Activated CD8-positive, alpha-beta T cell treated with anti-CD3 and anti-CD28 coated beads, Interleukin-2, amount 10 ng/mL, durations not matched to agents 7 days and 5 days (primary cell): ENCODE measurements around the gene GNA12. TPM values are rescaled to one million over a fixed set of nuclear protein-coding genes. Genes with fewer than 3 reads are reported as not detected.

Experiments
- ATAC-seq: fragments of 150-1000 bp; cut with Tn5 transposase; one replicate; pipeline ENCODE4 v1.10.0; 2021; ENCODE audit warnings: moderate library complexity
- CTCF ChIA-PET: fragments of 350-600 bp; sonication (Branson Sonifier 250); formaldehyde crosslinking; loops from one replicate; lab custom pipeline; 2021; ENCODE audit warnings: antibody characterized with exemption; lab: Charles Lee
- POLR2A ChIA-PET: fragments of 350-600 bp; sonication (Branson Sonifier 250); formaldehyde crosslinking; loops from one replicate; lab custom pipeline; 2021; ENCODE audit warnings: antibody characterized with exemption; lab: Charles Lee
- DNase-seq: peaks from one replicate; pipeline ENCODE4 v3.0.0-alpha.2; 2020
- H3K27ac Mint-ChIP-seq: one replicate; pipeline ENCODE4 v1.8.0; 2021; ENCODE audit warnings: mild to moderate bottlenecking, mixed read lengths
- H3K27me3 Mint-ChIP-seq: one replicate; pipeline ENCODE4 v1.8.0; 2021; ENCODE audit warnings: low read depth, mixed read lengths
- H3K36me3 Mint-ChIP-seq: one replicate; pipeline ENCODE4 v1.8.0; 2021; ENCODE audit warnings: low read depth, mixed read lengths
- H3K4me1 Mint-ChIP-seq: one replicate; pipeline ENCODE4 v1.8.0; 2021; ENCODE audit warnings: low read depth, mixed read lengths
- H3K4me3 Mint-ChIP-seq: one replicate; pipeline ENCODE4 v1.8.0; 2021; ENCODE audit warnings: mild to moderate bottlenecking, mixed read lengths
- H3K9me3 Mint-ChIP-seq: one replicate; pipeline ENCODE4 v1.8.0; 2022; ENCODE audit warnings: mixed read lengths; ENCODE audit not compliant: insufficient read depth
- total RNA-seq, 2 experiments: library from RNA; stranded (reverse); gene quantifications; one replicate each; pipeline ENCODE4 v1.2.3, GENCODE V29; 2021

The GNA12 gene
- total RNA-seq, 2 experiments from 2014 or later = 17.9 to 18.1 TPM

DNA sequence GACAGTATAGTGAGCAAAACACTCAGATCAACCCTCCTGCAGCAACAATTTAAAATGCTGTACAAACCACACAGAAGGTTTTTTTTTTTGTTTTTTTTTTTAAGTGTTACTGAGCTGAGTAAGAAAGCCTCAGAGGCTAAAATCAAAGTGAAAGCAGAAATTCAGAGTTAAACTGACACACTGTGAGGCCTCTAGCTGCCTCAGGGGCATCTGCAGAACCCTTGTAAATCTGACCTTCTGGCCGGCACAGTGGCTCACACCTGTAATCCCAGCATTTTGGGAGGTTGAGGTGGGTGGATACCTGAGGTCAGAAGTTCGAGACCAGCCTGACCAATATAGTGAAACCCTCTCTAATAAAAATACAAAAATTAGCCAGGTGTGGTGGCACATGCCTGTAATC, 7.4 kb upstream of the GNA12 start:
- CTCF ChIA-PET = interaction anchor here (0.6 to 3.0 kb wide), 6 partner anchors 9 to 441 kb away, joined by 3 to 23 read pairs (median 4); no protein-coding TSS in a partner anchor
- Mint-ChIP-seq H3K27ac (no peak overlapping the region), H3K9me3 (no peaks in the 10 kb centered on the region), H3K4me3 (no peak overlapping the region), H3K36me3 (no peaks in the 10 kb centered on the region), H3K27me3 (peaks cover 3% of the 10 kb centered on the region), H3K4me1 (peaks cover 6% of the 10 kb centered on the region)
- ATAC-seq = peak; percentile 89
- POLR2A ChIA-PET = no interaction called here
- peak; percentile 34 for DNase-seq

DNA sequence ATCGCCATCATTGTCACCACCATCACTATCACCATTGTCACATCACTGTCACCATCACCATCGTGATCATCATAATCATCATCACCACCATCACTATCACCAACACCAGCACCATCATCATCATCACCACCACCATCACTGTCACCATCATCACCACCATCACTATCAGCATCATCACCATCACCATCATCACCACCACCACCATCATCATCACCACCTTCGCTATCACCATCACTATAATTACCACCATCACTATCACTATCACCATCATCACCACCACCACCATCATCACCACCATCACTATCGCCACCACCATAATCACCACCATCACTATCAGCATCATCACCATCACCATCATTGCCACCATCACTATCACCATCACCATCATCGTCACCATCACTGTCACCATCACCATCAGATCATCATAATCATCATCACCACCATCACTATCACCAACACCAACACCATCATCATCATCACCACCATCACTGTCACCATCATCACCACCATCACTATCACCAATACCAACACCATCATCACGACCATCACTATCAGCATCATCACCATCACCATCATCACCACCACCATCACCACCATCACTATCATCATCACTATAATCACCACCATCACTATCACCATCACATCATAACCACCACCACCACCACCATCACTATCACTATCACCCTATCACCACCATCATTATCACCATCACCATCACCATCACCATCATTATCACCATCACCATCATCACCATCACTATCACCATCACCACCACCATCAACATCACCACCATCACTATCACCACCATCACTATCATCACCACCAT, 6.0 kb upstream of the GNA12 start:
- CTCF ChIA-PET = no interaction called here
- Mint-ChIP-seq H3K36me3 (no peaks in the 10 kb centered on the region), H3K27me3 (no peaks in the 10 kb centered on the region), H3K4me3 (no peak overlapping the region), H3K27ac (no peak overlapping the region), H3K9me3 (no peaks in the 10 kb centered on the region), H3K4me1 (peaks cover 12% of the 10 kb centered on the region)
- DNase-seq (no peak), ATAC-seq (no peak)
- POLR2A ChIA-PET = no interaction called here

DNA sequence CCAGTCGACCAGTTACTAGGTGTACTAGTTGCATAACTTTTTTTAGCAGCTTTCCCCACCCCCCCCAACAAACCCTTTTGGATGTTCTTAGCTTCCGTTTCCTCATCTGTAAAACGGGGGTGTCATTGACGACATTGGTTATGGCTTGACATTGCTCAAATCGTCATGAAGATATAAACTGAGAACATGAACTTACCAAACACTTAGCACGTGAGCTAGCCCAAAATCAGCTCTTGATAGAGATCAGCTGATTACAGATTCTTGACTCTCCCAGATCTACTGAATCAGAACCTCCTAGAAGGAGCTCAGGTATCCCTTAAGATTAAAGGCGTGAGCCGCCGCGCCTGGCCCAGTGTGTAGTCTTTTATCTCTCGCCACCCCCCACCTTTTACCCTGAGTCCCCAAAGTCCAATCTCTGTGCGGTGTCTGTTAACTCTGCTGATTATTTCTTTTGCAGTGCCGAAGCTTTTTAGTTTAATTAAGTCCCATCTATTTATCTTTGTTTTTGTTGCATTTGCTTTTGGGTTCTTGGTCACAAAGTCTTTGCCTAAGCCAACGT, 1.0 kb upstream of the GNA12 start:
- ChIA-PET CTCF (interaction anchor here (1.3 to 1.5 kb wide), 2 partner anchors 85 to 135 kb away, joined by 4 to 6 read pairs; no protein-coding TSS in a partner anchor), POLR2A (interaction anchor here (0.6 to 1.1 kb wide), 2 partner anchors 125 to 146 kb away, joined by 3 to 5 read pairs; no protein-coding TSS in a partner anchor)
- peaks cover 24% of the 10 kb centered on the region for H3K4me1 Mint-ChIP-seq
- H3K27me3 Mint-ChIP-seq = no peaks in the 10 kb centered on the region
- H3K9me3 Mint-ChIP-seq = no peaks in the 10 kb centered on the region
- DNase-seq = no peak
- peak overlapping the region; percentile 75 for H3K4me3 Mint-ChIP-seq
- ATAC-seq = no peak
- H3K27ac Mint-ChIP-seq = no peak overlapping the region
- peaks cover 11% of the 10 kb centered on the region for H3K36me3 Mint-ChIP-seq

DNA sequence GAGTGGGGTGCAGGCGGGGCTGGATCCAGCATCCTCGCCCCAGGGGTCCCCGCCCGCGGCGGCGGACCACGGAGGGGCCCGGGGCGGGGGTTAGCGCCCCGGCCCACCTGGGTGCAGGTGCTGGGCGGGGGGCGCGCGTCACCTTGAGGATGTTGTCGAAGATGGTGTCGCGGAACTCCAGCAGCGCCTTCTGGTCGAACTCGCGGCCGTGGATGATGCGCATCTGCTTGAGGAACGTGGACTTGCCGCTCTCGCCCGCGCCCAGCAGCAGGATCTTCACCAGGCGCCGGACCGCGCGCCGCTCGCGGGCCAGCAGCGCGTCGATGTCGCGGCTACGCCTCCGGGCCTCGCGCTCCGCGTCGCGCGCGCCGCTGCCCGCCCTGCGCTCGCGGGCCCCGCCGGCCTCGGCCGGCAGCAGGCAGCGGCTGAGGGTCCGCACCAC, 376 bp downstream of the GNA12 start:
- ATAC-seq (no peak), DNase-seq (peak; percentile 58)
- CTCF ChIA-PET = no interaction called here
- POLR2A ChIA-PET = no interaction called here
- Mint-ChIP-seq H3K9me3 (no peaks in the 10 kb centered on the region), H3K36me3 (peaks cover 18% of the 10 kb centered on the region), H3K27me3 (no peaks in the 10 kb centered on the region), H3K4me1 (peaks cover 32% of the 10 kb centered on the region), H3K27ac (peak overlapping the region; percentile 61), H3K4me3 (peak overlapping the region; percentile 58)

DNA sequence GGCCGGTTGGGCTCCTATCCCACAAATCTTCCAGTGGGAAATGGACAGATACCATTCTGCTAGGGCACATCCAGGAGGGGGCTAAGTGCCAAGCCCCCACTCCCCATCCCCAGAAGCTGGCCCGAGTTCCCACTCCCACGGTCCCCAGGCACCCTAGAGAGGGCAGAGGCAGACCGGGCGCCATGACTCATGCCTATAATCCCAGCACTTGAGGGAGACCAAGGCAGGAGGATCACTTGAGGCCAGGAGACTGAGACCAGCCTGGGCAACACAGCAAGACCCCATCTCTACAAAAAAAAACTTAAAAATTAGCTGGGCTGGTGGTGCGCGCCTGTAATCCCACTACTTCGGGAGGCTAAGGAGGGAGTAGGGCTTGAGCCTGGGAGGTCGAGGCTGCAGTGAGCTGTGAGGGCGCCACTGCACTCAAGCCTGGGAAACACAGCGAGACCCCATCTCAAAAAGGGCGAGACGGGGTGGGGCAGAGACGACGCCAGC, 870 bp downstream of the GNA12 start:
- POLR2A ChIA-PET = interaction anchor here (0.6 kb wide), 1 partner anchor 185 kb away, joined by 3 read pairs; no protein-coding TSS in a partner anchor
- ATAC-seq = no peak

DNA sequence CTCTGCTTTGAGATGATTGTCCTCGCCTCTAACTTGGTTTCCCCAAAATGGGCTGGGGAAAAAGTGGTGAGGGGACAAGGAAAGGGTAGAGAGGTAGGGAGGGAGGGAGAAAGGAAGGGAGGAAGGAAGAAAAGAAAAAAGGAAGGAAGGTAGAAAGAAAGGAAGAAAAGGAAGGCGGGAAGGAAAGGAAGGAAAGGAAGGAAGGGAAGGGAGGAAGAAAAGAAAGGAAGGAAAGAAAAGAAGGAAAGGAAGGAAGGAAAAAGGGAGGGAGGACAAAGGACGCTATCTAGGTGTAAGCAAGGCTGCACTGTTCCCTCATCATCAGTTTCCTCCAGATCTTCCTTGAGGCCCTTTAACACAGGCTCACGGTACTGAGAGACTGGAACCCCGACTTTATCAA, 2.2 kb downstream of the GNA12 start:
- H3K4me3 Mint-ChIP-seq = no peak overlapping the region
- peaks cover 22% of the 10 kb centered on the region for H3K36me3 Mint-ChIP-seq
- H3K4me1 Mint-ChIP-seq = peaks cover 43% of the 10 kb centered on the region
- H3K27ac Mint-ChIP-seq = no peak overlapping the region
- H3K9me3 Mint-ChIP-seq = no peaks in the 10 kb centered on the region
- no peaks in the 10 kb centered on the region for H3K27me3 Mint-ChIP-seq
- ATAC-seq = no peak
- POLR2A ChIA-PET = no interaction called here
- CTCF ChIA-PET = interaction anchor here (1.4 kb wide), 1 partner anchor 132 kb away, joined by 6 read pairs; no protein-coding TSS in a partner anchor
- DNase-seq = no peak

More for the DNA sequence above, 870 bp downstream of the GNA12 start:
- no peaks in the 10 kb centered on the region for H3K27me3 Mint-ChIP-seq
- peak overlapping the region; percentile 43 for H3K27ac Mint-ChIP-seq
- H3K4me1 Mint-ChIP-seq = peaks cover 33% of the 10 kb centered on the region
- H3K9me3 Mint-ChIP-seq = no peaks in the 10 kb centered on the region
- H3K36me3 Mint-ChIP-seq = peaks cover 19% of the 10 kb centered on the region
- CTCF ChIA-PET = interaction anchor here (1.4 kb wide), 1 partner anchor 133 kb away, joined by 6 read pairs; no protein-coding TSS in a partner anchor
- H3K4me3 Mint-ChIP-seq = peak overlapping the region; percentile 76
- no peak for DNase-seq

DNA sequence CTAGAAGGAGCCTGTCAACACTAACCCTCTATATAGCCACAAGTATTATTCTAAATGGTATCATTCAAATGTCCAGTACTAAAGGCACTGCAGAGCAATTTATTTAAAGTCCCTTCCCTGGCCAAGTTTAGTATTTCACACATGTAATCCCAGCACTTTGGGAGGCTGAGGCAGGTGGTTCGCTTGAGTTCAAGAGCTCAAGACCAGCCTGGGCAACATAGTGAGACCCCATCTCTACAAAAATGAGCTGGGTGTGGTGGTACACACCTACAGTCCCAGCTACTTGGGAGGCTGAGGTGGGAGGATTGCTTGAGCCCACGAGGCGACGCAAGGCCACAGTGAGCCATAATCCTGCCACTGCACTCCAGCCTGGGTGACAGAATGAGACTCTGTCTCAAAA, 3.6 kb downstream of the GNA12 start:
- DNase-seq (no peak), ATAC-seq (no peak)
- no peaks in the 10 kb centered on the region for H3K9me3 Mint-ChIP-seq
- peaks cover 29% of the 10 kb centered on the region for H3K36me3 Mint-ChIP-seq
- no peak overlapping the region for H3K4me3 Mint-ChIP-seq
- ChIA-PET POLR2A (no interaction called here), CTCF (interaction anchor here (1.0 kb wide), 1 partner anchor 25 kb away, joined by 3 read pairs; no protein-coding TSS in a partner anchor)
- H3K4me1 Mint-ChIP-seq = peaks cover 47% of the 10 kb centered on the region
- H3K27ac Mint-ChIP-seq = no peak overlapping the region
- no peaks in the 10 kb centered on the region for H3K27me3 Mint-ChIP-seq

DNA sequence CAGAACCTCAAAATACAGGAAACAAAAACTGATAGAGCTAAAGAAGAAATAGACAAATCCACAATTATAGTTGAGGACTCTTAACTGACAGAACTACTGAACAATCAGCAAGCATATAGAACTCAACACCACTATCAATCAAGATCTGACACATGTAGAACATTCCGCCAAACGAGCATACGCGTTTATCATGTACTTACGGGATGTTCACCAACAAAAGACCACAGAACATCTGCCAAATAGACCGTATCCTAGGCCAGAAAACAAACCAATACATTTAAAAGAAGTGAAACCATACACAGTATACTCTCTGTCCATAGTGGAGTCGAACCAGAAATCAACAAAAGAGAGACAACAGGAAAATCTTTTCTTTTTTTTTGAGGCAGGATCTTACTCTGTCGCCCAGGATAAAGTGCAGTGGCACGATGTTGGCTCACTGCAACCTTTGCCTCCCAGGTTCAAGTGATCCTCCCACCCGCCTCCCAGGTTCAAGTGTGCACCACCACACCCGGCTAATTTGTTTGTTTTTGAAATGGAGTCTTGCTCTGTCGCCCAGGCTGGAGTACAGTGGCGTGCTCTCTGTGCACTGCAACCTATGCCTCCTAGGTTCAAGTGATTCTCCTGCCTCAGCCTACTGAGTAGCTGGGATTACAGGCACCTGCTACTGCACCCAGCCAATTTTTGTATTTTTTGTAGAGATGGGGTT, 5.1 kb downstream of the GNA12 start:
- Mint-ChIP-seq H3K9me3 (no peaks in the 10 kb centered on the region), H3K36me3 (peaks cover 32% of the 10 kb centered on the region), H3K27ac (no peak overlapping the region), H3K27me3 (no peaks in the 10 kb centered on the region), H3K4me3 (no peak overlapping the region), H3K4me1 (peaks cover 36% of the 10 kb centered on the region)
- ATAC-seq (no peak), DNase-seq (no peak)
- CTCF ChIA-PET = no interaction called here
- POLR2A ChIA-PET = no interaction called here

DNA sequence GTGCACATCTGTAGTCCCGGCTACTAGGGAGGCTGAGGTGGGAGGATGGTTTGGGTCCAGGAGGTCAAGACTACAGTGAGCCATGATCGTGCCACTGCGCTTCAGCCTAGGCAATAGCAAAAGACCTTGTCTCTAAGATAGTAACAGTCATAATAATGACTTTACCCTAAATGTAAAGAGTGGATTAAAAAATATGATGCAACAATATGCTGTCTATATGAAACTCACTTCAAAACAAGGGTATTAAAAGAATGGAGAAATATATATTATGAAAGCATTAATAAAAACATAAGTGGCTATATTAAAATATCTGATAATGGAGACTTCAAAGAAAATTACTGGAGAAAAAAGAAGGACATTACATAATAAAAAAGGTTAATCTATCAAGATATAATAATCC, 5.7 kb downstream of the GNA12 start:
- Mint-ChIP-seq H3K27me3 (no peaks in the 10 kb centered on the region), H3K4me3 (no peak overlapping the region), H3K27ac (no peak overlapping the region), H3K4me1 (peaks cover 36% of the 10 kb centered on the region), H3K36me3 (peaks cover 32% of the 10 kb centered on the region), H3K9me3 (no peaks in the 10 kb centered on the region)
- CTCF ChIA-PET = interaction anchor here (1.1 kb wide), 1 partner anchor 129 kb away, joined by 7 read pairs; no protein-coding TSS in a partner anchor
- ATAC-seq (no peak), DNase-seq (no peak)
- POLR2A ChIA-PET = no interaction called here

DNA sequence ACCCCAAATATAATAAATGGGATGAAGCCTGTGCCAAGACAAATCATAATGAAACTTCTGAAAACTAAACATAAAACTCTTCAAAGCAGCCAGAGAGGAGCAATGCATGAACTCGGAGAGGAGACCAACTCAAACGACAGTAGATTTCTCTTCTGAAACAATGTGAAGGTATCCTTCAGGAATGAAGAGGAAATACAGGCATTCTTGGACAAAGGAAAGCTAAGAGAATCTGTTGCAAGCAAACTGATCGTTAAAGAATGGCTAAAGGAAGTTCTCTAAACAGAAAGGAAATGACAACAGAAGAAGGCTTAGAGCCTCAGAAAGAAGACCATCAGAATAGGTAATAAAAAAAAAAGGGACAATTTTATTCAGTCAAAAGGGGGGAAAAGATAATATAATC, 6.6 kb downstream of the GNA12 start:
- ChIA-PET CTCF (interaction anchor here (1.1 kb wide), 1 partner anchor 128 kb away, joined by 7 read pairs; no protein-coding TSS in a partner anchor), POLR2A (no interaction called here)
- ATAC-seq (no peak), DNase-seq (no peak)
- Mint-ChIP-seq H3K9me3 (no peaks in the 10 kb centered on the region), H3K4me3 (no peak overlapping the region), H3K36me3 (peaks cover 32% of the 10 kb centered on the region), H3K27me3 (no peaks in the 10 kb centered on the region), H3K27ac (peak overlapping the region; percentile 21), H3K4me1 (peaks cover 27% of the 10 kb centered on the region)

DNA sequence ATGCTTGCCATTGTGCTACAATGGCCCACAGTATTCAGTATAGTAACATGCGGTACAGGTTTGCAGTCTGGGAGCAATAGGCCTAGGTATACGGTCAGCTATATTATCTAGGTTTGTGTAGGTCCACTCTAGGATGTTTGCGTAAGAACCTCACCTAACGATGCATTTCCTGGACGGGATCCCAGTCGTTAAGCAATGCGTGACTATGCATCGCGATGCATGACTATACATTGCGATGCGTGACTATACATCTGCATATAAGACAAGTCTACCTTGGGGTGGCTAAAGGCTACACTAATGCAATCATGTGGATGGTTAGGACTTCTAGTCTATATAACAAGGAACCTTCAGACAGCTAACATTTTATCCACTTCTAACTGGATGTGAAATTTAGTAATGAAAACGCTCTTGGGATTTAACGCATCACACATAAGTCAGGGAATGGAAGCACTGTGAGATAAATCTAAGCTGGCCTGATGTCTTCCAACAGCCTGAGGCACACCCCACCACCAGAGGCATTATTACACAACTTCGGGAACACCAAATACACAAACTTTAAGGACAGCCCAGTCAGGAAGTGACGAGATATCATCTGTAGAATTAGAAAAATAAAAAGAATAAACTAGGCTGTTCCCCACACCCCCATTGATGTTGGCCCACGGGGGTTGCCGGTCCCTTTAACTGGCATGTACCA, 9.2 kb downstream of the GNA12 start:
- Mint-ChIP-seq H3K4me1 (peaks cover 24% of the 10 kb centered on the region), H3K27me3 (no peaks in the 10 kb centered on the region), H3K9me3 (no peaks in the 10 kb centered on the region), H3K4me3 (no peak overlapping the region), H3K27ac (no peak overlapping the region), H3K36me3 (peaks cover 19% of the 10 kb centered on the region)
- POLR2A ChIA-PET = no interaction called here
- CTCF ChIA-PET = no interaction called here
- ATAC-seq = no peak
- no peak for DNase-seq
